ENCODE measurements around the gene RPH3AL.

GRCh38 chr17:187130-187529, 165.5 kb downstream of the RPH3AL start:
- TF ChIP-seq CTCF (IDR thresholded peaks at IDR 0.05) (no peak), POLR2A (IDR thresholded peaks at IDR 0.05) (no peak), EP300 (IDR thresholded peaks at IDR 0.05) (no peak)

Data from tibial nerve (tissue), 4 donors.